NOMO-1 treated with dmso at 0.1 percent for 144 hours (cell line): ENCODE results near the gene SLC66A2.

Experiments
- DNase-seq: peaks from one replicate; lab custom pipeline; 2025; ENCODE audit not compliant: unreplicated experiment; lab: John Stamatoyannopoulos, UW

SLC66A2 gene

GRCh38 chr18:79921984-79922965 is 29.2 kb downstream of the SLC66A2 start:
- DNase-seq = no peak

GRCh38 chr18:79919089-79919488 is 32.4 kb downstream of the SLC66A2 start:
- no peak for DNase-seq

- DNase-seq = no peak
These were observed 32.8 kb downstream of the SLC66A2 start for GRCh38 chr18:79918615-79919011.

GRCh38 chr18:79917853-79918614 is 33.4 kb downstream of the SLC66A2 start:
- no peak for DNase-seq

- no peak for DNase-seq
These were observed 34.1 kb downstream of the SLC66A2 start for GRCh38 chr18:79917169-79917852.

- DNase-seq = no peak
These were observed 34.8 kb downstream of the SLC66A2 start for GRCh38 chr18:79916546-79917168.

- DNase-seq = no peak
These were observed 35.3 kb downstream of the SLC66A2 start for GRCh38 chr18:79916128-79916494.

- DNase-seq = no peak
These were observed 36.0 kb downstream of the SLC66A2 start for GRCh38 chr18:79915161-79916127.

- DNase-seq = no peak
These were observed 36.8 kb downstream of the SLC66A2 start for GRCh38 chr18:79914614-79915160.

GRCh38 chr18:79912994-79913831 is 38.2 kb downstream of the SLC66A2 start:
- no peak for DNase-seq

- no peak for DNase-seq
These were observed 39.0 kb downstream of the SLC66A2 start for GRCh38 chr18:79912409-79912991.

GRCh38 chr18:79911344-79912270 is 39.8 kb downstream of the SLC66A2 start:
- no peak for DNase-seq

GRCh38 chr18:79910563-79911343 is 40.7 kb downstream of the SLC66A2 start:
- DNase-seq = no peak

GRCh38 chr18:79906706-79907105 is 44.7 kb downstream of the SLC66A2 start:
- DNase-seq = no peak

- DNase-seq = no peak
These were observed 45.5 kb downstream of the SLC66A2 start for GRCh38 chr18:79905993-79906392.

- no peak for DNase-seq
These were observed 46.0 kb downstream of the SLC66A2 start for GRCh38 chr18:79905389-79905911.
